ENCODE results near the gene TEAD4. TPM values are rescaled to one million over a fixed set of nuclear protein-coding genes. Genes with fewer than 3 reads are reported as not detected.
A peak's percentile ranks its signal among the peaks of the same experiment; 100 is the strongest.

TEAD4 gene
- total and polyA plus RNA-seq, 2 donors from 2014 or later: 19.8 to 40.9 TPM

DNA sequence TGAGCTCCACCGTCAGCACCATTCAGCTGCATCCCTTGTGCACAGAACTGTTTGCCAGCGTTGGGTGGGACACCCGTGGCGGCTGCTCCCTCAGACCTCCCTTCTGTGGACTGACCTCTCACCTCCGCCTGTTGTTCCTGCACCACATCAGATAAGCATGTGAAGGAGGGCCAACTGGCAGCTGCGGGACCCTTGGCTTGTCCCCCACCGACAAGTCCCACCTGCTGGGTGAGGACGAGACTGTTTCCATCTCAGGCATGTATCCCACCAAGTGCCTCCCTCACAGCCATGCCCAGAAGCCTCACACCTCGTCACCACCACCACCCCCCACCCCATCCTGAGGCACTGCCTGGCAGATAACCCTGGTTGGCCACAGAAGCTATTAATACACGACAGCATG, 18.6 kb upstream of the TEAD4 start:
- peaks cover 0 to 16% (median 8%) of the 10 kb centered on the region in 3 donors for H3K36me3 ChIP-seq (ENCODE audit: control insufficient read depth in 2 of 3, insufficient read depth in 3 of 3, low read length in 3 of 3)
- no peaks in the 10 kb centered on the region for H3K27me3 ChIP-seq (ENCODE audit: control insufficient read depth, insufficient read depth, low read length)
- intact Hi-C loops (cut with DNase I): no loop called here
- FAIRE-seq (no peak), DNase-seq (no peak)
- no peak for TF ChIP-seq CTCF (IDR thresholded peaks at IDR 0.05; ENCODE audit: borderline replicate concordance, extremely low read depth, insufficient read depth)
- no peak overlapping the region for H3K27ac ChIP-seq (ENCODE audit: low read depth in 2 of 2, low read length in 2 of 2)
- H3K9me3 ChIP-seq (ENCODE audit: control insufficient read depth in 2 of 3, insufficient read depth in 1 of 3, low read length in 3 of 3): no peaks in the 10 kb centered on the region
- H3K9ac ChIP-seq (ENCODE audit: low read length in 3 of 3): no peak overlapping the region
- no peak overlapping the region for H3K4me3 ChIP-seq (ENCODE audit: low read length in 3 of 3)
- H3K4me1 ChIP-seq (ENCODE audit: control insufficient read depth in 2 of 3, insufficient read depth in 2 of 3, low read depth in 1 of 3, low read length in 3 of 3): peaks cover 0 to 3% (median 2%) of the 10 kb centered on the region in 3 donors

DNA sequence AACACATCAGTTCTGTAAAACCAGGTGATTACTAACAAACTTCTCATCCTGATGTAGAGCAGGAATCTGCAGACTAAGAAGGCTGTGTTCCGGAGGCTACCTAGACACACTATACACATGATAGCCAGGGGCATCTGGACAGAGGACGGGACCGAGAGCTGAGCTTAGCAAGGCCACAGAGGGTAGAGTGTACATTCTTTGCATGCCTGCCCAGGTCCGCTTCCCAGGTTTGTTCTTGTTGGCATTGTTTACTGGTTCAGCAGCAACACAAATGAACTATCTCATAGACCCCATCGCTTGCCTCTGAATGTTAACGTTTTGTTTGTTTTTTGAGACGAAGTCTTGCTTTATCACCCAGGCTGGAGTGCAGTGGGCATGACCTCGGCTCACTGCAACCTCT, 17.7 kb upstream of the TEAD4 start:
- peak in 1 of 5 donors; percentile 37 for DNase-seq
- no peak overlapping the region for H3K4me3 ChIP-seq (ENCODE audit: low read length in 3 of 3)
- no peaks in the 10 kb centered on the region for H3K27me3 ChIP-seq (ENCODE audit: control insufficient read depth, insufficient read depth, low read length)
- H3K4me1 ChIP-seq (ENCODE audit: control insufficient read depth in 2 of 3, insufficient read depth in 2 of 3, low read depth in 1 of 3, low read length in 3 of 3): peaks cover 0 to 3% (median 2%) of the 10 kb centered on the region in 3 donors
- H3K9ac ChIP-seq (ENCODE audit: low read length in 3 of 3): no peak overlapping the region
- H3K36me3 ChIP-seq (ENCODE audit: control insufficient read depth in 2 of 3, insufficient read depth in 3 of 3, low read length in 3 of 3): peaks cover 0 to 14% (median 7%) of the 10 kb centered on the region in 3 donors
- intact Hi-C loops (cut with DNase I): no loop called here
- no peak overlapping the region for H3K27ac ChIP-seq (ENCODE audit: low read depth in 2 of 2, low read length in 2 of 2)
- FAIRE-seq: no peak
- no peaks in the 10 kb centered on the region for H3K9me3 ChIP-seq (ENCODE audit: control insufficient read depth in 2 of 3, insufficient read depth in 1 of 3, low read length in 3 of 3)
- TF ChIP-seq CTCF (IDR thresholded peaks at IDR 0.05; ENCODE audit: borderline replicate concordance, extremely low read depth, insufficient read depth): no peak

- Histone ChIP-seq H3K27me3 (ENCODE audit: control insufficient read depth, insufficient read depth, low read length) (no peaks in the 10 kb centered on the region), H3K9me3 (ENCODE audit: control insufficient read depth in 2 of 3, insufficient read depth in 1 of 3, low read length in 3 of 3) (no peaks in the 10 kb centered on the region), H3K9ac (ENCODE audit: low read length in 3 of 3) (no peak overlapping the region), H3K36me3 (ENCODE audit: control insufficient read depth in 2 of 3, insufficient read depth in 3 of 3, low read length in 3 of 3) (no peaks in the 10 kb centered on the region), H3K27ac (ENCODE audit: low read depth in 2 of 2, low read length in 2 of 2) (peak overlapping the region in 1 of 2 donors; percentile 40), H3K4me3 (ENCODE audit: low read length in 3 of 3) (peak overlapping the region in 2 of 3 donors; percentile 4 to 26), H3K4me1 (ENCODE audit: control insufficient read depth in 2 of 3, insufficient read depth in 2 of 3, low read depth in 1 of 3, low read length in 3 of 3) (peaks cover 0 to 3% (median 2%) of the 10 kb centered on the region in 3 donors)
- intact Hi-C loops (cut with DNase I): no loop called here
- peak; percentile 85 for TF ChIP-seq CTCF (IDR thresholded peaks at IDR 0.05; ENCODE audit: borderline replicate concordance, extremely low read depth, insufficient read depth)
- DNase-seq (peak; percentile 74 to 78 (median 77)), FAIRE-seq (no peak)
These were observed 14.7 kb upstream of the TEAD4 start for GRCh38 chr12:2944401-2945047.
